NCI-H345 (cell line): Measurements from ENCODE around the gene HSPG2.
"Not testable (repeated sequence)": the region's sequence is repeated elsewhere in the genome, so short reads cannot be mapped to it uniquely, and the experiment has no call there.

Experiments used
- DNase-seq: peaks from one replicate; lab custom pipeline; 2025; lab: John Stamatoyannopoulos, UW

HSPG2 gene

DNA sequence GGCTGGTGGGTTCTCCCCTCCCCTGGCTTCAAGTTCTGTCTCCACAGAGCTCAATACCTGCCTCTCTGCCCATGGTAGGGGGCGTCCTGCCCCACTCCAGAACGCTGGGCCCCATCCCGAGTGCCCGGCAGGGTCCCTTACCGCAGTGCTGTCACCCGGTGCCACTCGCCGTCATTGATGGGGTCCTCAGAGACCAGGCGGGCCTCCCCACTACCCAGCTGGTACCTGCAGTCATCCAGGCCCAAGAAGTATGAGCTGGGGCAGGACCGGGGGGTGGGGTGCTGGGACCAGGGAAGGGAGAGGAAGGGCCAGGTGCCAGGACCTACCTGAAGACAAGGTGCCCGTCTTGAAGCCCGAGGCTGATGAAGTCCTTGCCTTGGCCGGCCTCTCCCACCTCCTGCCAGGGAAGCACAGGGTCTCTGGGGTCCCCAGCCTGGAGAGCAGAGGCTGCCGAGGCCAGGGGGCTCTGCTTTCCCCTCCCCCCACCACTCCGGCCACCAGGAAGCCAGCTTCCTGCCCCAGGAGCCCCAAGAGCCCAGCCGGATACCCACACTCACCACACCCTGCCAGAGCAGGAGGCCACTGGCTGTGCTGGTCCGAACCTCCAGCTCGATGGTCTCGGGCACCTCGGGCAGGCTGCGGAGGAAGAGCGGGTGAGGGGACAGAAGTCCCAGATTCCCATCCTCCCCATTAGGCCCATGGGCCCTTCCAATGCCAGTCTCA, 113.0 kb downstream of the HSPG2 start:
- DNase-seq, result no peak

DNA sequence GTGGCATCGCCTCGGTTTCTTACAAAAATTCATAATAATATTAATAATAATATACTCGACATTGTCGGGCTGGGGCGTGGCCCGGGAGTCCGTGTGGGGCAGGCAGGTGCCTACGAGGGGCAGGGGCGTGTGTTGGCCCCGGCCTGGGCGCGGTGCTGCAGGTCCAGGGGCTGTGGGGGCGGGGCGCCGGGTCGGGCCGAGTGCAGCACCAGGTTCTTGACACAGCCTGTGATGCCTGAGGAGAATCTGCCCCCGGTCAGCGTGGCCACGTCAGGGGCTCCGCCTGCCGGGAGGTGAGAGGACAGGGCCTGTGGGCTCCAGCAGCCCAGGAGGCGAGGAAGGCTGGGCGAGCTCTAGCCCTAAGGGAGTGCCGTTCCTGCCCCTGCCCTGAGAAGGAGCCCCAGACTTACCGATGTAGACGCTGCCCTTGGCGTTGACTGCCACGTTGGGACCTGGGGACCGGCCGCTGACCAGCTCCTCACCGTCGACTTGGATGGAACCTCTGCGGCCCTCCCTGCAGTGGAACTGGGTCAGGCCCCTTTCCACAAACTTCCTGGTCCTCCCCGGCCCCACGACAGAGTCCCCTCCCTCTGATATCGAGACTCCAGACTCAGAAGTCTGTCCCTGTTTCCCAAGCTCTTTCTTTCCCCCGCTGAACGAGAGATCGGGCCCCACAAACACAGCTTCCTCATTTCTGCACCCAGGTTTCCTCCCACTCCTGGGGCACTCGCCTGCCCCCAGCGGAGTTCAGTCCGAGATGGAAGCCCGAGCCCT, 113.7 kb downstream of the HSPG2 start:
- DNase-seq, result no peak

DNA sequence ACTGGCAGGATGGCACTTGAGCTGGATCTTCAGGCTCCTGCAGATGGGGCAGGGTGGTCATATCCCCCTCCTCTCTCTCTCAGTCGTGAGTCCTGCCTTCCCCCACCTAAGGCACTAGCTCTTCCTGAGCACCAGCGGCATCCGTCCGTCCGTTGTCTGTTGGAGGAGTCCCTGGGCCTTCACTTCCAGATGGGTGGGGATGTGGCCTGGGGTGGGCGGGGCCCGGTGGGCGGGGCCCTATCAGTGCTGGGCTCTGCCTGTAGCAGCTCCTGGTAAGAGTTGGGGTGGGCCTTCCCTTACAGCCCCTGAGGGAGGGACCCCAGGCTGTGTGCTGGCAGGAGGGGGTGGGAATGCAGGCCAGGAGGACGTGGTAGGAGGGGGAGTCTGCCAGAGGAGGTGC, 114.8 kb downstream of the HSPG2 start:
- DNase-seq, result no peak

DNA sequence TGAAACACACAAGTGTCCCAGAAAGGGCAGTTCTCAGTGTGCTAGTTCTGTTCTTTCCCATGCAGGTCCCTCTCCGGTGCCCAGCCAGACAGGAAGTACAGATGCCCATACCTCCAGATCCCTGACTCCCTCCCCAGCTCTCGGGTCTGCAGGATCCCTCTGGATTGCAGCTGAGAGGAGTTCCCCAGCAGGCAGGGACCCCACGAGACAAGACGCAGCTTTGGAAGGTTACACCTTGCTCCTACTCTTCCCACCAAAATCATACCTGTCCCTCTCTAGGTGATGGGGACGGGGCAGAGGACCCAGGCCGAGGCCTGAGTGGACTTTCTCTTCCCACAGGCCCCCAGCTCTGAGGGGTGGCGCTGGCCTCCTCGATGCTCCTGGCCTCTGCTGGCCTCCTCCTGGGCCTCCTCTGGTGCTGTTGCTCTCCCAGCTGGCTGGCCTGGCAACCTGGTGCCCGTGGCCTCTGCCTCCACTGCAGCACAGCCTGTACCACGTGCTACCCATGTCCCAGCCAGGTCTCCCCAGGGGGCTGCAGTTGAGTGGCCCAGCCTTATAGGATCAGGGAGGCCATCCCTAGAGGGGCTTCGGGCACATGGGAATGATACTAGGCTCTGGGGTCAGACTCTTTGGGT, 115.6 kb downstream of the HSPG2 start:
- no peak for DNase-seq

DNA sequence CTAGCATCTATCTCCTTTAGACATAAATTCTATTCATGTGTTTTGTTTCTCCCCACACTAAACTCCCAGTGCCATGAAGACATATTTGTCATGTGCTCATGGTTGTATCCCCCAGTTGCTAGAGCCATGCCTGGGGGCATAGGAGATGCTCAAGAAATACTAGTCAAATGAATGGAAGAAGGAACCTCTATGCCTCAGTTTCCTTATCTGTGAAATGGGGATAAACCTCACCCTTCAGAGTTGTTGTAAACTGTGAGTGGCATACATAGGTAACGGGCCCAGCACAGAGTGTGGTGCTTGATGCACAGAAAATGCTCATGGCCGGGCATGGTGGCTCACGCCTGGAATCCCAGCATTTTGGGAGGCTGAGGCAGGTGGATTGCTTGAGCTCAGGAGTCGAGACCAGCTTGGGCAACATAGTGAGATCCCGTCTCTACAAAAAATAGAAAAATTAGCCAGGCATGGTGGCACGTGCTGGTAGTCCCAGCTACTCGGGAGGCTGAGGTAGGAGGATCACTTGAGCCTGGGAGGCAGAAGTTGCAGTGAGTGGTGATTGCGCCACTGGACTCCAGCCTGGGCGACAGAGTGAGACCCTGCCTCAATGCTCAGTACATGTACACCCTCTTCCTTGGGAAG, 116.4 kb downstream of the HSPG2 start:
- DNase-seq, result no peak

DNA sequence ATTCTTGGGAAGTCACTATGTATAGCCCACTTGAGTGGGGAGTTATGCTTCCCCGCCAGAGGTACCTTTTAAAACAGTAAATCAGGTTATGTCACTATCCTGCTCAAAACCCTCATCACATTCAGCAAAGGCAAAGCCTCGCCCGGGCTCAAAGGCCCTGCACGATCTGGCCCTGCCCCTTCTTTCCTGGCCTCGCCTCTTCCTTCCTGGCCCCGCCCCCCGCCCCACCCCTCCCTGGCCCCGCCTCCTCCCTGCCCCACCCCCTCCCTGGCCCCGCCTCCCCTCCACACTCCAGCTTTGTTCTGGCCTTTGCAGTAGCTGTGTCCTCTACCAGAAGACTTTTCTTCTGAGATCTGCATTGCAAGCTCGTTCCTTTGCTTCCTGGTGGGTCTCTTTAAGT, 118.5 kb downstream of the HSPG2 start:
- no peak for DNase-seq

DNA sequence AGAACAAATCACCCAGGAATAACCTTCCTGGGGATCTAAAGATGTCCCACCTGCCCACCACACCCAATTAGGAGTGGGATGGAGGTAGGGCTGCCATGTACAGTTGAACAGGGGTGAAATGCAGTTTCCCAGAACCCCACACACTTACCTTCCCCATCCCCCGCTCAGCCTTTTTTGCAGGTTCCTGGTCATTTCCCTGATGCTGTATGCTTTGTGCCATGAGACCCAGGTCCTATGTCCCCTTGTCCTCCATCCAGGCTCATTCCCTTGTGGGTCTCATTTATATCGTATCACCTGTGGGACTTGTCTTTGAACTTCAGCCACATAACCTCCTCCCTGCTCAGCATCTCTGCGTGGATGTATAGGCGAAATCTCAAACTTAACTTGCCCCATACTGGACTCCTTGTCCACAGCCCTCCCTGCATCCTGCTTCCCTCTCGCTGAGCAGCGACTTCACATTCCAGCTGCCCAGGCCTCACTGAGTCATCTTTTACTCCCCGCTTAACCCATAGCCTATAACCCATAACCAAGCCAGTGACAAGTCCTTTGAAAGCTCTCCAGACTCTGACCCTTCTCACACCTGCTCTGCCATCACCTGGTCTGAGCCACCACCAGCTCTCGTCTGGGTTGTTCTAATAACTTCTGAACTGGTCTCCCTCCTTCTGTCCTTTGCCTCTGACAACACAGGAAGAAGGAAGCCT, 120.4 kb downstream of the HSPG2 start:
- DNase-seq, result no peak

DNA sequence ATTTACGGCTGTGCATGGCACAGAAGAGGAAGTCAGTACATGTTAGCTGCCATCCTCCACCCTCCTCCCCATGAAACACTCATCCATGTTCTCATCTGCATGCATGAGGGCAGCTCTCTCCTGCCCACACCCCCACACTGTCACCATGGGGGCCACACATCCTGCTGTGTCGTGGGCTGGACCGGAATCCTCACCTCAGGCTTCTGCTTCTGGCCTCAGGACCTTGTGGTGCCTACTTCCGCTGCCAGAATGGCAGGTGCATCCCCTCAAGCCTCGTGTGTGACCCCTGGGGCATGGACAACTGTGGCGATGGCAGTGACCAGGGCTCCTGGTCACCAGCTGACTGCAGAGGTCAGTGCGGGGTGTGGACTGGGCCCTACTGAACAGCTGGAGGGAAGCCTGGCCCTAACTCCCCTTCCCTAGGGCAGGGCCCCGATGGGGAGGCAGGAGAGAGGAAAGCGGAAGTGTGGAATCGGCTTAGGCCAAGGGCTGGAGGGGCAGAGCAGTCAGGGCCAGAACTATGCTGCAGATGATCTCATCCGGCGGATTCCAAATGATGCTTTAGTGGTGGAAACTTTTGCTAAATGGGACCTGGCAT, 121.3 kb downstream of the HSPG2 start:
- no peak for DNase-seq

DNA sequence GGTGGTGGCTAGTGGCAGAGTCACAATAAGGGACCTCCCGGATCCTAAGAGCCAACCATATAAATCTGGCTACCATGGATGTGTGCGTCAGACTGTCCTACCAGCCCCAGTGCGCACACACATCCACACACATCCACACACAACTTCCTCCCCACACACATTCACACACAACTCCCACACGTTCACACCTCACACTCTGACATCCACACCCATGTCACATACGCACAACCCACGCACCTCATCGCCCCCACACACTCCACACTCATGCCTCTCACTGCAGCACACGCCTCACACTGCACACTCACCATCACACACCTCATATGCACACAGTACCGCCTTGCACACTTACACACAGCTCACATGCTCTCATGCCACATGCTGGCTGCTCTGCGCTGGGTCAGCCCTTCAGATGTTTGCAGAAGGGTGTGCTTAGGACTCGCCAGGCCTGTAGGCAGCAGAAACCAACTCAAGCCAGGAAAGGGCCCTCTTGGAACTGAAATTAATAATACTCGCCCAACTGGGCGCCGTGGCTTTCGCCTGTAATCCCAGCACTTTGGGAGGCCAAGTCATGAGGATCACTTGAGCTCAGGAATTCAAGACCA, 122.0 kb downstream of the HSPG2 start:
- DNase-seq, result no peak

DNA sequence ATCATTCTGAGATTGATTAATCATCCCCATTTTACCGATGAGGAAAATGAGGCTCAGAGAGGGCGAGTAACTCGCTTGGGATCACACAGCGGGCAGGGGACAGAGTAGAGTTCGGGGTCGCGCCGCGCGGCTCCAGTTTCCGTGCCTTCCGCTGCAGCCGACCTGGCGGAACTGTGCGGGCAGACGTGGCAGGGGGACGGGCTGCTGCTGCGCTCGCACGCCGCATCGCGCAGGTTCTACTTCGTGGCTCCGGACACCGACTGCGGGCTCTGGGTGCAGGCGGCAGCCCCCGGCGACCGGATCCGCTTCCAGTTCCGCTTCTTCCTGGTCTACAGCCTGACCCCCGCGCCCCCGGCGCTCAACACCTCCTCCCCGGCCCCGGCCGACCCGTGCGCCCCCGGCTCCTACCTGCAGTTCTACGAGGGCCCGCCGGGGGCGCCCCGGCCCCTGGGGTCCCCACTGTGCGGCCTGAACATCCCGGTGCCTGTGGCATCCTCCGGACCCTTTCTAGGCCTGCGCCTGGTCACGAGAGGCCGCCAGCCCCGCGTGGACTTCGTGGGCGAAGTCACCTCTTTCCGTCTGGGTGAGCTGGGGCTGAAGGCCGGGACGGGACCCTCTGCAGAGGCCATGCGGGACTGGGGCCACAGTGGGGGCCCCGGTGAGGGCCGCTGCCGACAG, 122.7 kb downstream of the HSPG2 start:
- no peak for DNase-seq

DNA sequence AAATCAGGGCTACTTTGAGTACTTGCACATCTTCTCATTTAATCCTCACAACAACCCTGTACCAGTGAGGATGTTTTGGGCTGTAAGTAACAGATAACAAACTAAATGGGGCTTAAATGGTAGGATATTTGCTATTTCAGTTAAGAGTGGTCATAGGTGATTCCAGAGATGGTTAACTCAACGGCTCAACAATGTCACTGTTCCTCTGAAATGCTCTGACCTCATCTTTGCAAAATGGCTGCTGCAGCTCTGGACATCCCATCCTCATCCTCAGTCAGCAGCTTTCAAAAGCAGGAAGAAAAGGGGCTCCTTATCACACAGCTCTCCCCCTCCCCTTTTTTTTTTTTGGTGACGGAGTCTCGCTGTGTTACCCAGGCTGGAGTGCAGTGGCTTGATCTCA, 123.6 kb downstream of the HSPG2 start:
- no peak for DNase-seq

DNA sequence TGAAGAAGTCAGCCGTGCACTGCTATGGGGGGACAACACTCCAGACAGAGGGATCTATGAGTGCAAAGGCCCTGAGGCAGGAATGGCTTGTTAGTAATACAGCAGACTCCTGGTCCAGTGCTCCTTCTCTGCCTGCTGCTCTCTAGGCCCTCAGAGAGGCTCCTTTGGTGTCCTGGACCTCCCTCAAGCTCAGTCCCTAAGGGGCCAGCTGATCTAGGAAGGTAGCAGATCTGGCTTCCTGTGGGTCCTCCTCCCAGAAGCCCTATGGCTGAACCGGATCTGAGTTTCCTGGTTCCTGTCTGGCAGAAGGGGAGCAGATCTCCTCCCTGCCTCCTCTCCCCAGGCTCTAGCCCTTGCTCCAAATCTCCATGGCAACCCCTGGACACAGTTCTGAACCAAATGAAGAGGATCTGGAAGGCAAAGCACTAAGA, 125.2 kb downstream of the HSPG2 start, which contains the start of gene LDLRAD2:
LDLRAD2 (plus strand) TSS at position 391 of the 431 bp plus-strand sequence. CDS start 187 bp downstream, outside the sequence.
- DNase-seq, result no peak

DNA sequence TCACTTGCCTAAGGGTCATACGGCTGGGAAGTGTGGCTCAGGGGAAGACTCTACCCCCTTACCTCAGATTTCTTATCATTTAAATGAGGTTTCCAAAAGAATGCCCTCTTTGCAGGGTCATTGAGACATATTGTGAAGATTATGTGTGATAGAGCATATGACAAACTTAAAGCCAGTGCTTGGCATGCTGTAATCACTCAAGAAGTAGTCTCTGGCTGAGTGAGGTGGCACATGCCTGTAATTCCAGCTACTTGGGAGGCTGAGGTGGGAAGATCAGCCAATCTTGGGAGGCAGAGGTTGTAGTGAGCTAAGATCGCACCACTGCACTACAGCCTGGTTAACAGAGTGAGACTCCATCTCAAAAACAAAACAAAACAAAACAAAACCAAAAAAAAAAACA, 132.6 kb downstream of the HSPG2 start:
- DNase-seq, result no peak

DNA sequence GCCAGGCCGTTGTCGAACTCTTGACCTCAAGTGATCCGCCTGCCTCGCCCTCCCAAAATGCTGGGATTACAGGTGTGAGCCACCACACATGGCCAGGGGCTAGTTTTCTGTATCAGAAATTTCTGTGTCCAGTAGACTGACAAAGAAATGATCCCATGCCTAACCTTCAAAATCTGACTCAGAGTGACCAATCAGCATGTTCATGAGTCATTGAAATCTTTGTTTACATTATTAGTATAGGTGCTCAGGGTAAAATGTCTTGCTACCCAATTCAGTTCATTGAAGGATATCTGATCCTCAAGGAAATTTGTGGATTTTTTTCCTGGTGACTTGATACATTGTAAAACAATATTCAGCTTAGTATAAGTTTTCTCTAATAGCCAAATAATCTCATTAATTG, 136.0 kb downstream of the HSPG2 start:
- no peak for DNase-seq

DNA sequence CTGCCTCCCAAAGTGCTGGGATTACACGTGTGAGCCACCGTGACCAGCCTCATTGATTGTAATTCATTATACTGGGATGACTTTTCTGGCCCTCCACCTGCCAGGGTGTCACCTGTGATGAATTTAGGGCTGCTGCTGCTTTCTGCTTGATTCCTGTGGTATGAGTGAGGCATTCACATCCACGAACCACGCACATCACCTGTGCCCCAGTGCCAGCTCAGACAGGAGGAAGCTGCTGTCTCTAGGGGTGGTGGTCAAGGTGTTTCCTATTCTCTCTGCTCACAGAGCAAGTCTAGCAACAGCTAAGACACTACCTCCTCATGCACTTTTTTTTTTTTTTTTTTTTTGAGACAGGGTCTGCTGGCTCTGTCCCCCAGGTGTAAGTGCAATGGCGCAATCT, 137.4 kb downstream of the HSPG2 start:
- no peak for DNase-seq

DNA sequence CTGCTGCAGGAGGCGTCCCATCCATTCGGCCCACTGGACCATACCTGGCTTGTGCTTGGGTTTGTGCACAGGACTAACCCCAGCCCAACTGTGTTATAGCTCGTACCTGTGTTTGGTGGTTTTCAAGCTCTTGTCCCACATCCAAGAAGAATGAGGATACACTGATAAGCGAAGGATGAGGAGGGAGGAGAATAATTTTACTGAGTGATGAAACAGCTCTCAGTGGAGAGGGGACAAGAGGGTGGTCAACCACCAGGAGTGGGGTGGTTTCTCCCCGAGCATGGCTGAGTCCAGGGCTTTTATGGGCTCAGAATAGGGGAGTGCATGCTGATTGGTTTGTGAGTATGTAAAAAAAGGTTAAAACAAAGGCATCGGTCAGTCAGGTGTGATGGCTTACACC, 142.0 kb downstream of the HSPG2 start:
- no peak for DNase-seq

DNA sequence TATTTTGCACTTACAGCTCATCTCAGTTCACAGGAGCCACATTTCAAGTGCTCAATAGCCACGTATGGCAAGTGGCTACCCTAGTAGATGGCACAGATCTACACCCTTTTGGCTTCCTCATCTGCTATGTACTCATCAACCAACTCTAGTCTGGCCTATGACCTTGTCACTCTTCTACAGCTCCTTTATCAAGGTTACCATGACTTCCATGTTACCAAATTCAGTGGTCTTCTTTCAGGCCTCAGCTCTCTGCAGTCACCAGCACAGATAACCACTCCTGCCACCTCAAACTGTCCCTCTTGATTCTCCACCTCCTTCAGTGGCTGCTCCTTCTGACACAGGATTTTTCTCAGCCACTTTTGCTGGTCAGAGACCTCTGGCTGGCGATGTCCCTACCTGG, 142.5 kb downstream of the HSPG2 start:
- no peak for DNase-seq

DNA sequence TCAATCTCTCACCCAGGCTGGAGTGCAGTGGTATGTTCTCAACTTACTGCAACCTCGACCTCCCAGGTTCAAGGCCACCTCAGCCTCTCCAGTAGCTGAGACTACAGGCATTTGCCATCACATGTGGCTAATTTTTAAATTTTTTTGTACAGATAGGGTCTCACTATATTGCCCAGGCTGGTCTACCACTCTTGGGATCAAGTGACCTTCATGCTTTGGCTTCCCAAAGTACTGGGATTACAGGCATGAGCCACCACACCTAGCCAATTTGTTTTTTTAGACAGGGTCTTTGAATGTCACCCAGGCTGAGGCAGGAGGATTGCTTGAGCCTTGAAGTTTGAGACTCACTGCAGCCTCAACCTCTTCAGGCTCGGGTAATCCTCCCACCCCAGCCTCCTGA, 144.0 kb downstream of the HSPG2 start:
- no peak for DNase-seq

DNA sequence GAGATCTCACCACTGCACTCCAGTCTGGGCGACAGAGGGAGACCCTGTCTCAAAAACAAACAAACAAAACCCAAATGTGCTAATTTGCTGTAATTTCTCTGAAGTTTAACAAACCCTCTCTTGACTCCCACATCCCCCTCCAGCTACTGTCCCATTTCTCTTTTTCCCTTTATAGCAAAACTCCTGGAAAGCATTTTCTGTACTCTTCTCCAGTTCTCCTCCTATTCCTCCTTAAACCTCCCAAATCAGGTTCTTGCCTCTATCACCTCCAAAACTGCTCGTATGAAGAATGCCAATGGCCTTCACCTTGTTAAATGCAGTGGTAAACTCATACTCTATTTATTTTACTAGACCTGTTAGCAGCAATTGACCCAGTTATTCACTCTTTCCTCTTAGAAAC, 150.5 kb downstream of the HSPG2 start:
- DNase-seq, result no peak

DNA sequence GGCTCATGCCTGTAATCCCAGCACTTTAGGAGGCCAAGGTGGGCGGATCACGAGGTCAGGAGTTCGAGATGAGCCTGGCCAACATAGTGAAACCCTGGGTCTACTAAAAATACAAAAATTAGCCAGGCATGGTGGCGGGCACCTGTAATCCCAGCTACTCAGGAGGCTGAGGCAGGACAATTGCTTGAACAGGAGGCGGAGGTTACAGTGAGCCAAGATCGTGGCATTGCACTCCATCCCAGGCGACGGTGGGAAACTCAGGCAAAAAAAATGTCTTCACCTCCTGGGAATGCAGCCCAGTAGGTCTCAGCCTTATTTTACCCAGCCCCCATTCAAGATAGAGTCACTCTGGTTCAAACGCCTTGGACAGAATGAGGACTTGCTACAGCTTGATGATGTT, 151.3 kb downstream of the HSPG2 start:
- DNase-seq, result not testable (repeated sequence)
